ENCODE data around the gene SIX5. TPM values are rescaled to one million over a fixed set of nuclear protein-coding genes. Genes with fewer than 3 reads are reported as not detected.

SIX5 gene
- total and polyA plus RNA-seq, 2 donors from 2014 or later: 15.2 to 19.4 TPM

DNA sequence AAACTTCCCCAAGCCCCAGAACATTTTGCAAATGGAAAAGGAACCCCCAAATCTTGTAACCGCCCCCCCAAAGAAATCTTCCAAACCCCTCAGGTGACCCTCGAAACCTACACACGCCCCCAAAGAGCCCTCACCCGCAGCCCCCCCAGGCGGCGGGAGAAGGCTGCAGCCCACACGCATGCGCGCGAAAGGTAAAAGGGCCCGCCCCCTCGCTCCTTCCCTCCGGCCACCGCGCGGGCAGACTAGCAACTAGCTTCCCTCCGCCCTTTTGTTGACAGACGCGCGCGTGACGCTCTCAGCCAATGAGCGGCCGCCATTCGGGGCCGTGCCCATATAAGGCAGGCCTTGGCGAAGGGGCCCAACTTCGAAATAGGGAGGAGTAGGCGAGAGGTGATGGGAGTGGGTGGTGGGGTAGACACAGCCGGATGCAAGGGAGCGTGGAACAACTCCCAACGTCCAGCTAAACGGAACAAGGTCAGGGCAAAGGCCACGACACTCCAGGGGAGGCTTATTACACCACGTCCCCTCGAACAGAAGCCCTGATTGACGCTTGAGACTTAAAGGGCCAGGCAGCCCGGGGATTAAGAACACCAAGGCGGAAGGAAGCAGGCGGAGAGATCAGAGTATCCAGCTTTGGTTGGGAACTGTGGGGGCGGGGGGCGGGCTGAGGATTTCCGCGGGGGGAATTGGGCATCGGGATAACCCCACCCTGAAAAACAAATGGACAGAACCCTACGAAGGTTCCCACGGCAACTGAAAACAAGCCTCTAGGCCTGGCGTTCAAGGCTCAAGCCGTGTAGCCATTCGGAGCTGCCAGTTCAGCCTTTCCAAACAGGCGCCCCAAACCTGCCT, 51.7 kb downstream of the SIX5 start:
- Histone ChIP-seq H3K9ac (ENCODE audit: low read length in 3 of 3) (peak overlapping the region; percentile 84 to 93 (median 93)), H3K4me3 (ENCODE audit: low read length in 3 of 3) (peak overlapping the region; percentile 84 to 93 (median 88)), H3K4me1 (ENCODE audit: control insufficient read depth in 2 of 3, insufficient read depth in 2 of 3, low read depth in 1 of 3, low read length in 3 of 3) (peaks cover 0 to 9% (median 6%) of the 10 kb centered on the region in 3 donors), H3K36me3 (ENCODE audit: control insufficient read depth in 2 of 3, insufficient read depth in 3 of 3, low read length in 3 of 3) (peaks cover 0 to 2% (median 0%) of the 10 kb centered on the region in 3 donors), H3K27ac (ENCODE audit: low read depth in 2 of 2, low read length in 2 of 2) (peak overlapping the region; percentile 88 to 92), H3K27me3 (ENCODE audit: control insufficient read depth, insufficient read depth, low read length) (no peaks in the 10 kb centered on the region), H3K9me3 (ENCODE audit: control insufficient read depth in 2 of 3, insufficient read depth in 1 of 3, low read length in 3 of 3) (no peaks in the 10 kb centered on the region)
- DNase-seq (peak; percentile 99 to 100 (median 100)), FAIRE-seq (peak; percentile 98)
- intact Hi-C loops (cut with DNase I): no loop called here
- TF ChIP-seq, protein P1, sequence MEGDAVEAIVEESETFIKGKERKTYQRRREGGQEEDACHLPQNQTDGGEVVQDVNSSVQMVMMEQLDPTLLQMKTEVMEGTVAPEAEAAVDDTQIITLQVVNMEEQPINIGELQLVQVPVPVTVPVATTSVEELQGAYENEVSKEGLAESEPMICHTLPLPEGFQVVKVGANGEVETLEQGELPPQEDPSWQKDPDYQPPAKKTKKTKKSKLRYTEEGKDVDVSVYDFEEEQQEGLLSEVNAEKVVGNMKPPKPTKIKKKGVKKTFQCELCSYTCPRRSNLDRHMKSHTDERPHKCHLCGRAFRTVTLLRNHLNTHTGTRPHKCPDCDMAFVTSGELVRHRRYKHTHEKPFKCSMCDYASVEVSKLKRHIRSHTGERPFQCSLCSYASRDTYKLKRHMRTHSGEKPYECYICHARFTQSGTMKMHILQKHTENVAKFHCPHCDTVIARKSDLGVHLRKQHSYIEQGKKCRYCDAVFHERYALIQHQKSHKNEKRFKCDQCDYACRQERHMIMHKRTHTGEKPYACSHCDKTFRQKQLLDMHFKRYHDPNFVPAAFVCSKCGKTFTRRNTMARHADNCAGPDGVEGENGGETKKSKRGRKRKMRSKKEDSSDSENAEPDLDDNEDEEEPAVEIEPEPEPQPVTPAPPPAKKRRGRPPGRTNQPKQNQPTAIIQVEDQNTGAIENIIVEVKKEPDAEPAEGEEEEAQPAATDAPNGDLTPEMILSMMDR (IDR thresholded peaks at IDR 0.05; ENCODE audit: borderline replicate concordance, extremely low read depth, insufficient read depth): no peak

DNA sequence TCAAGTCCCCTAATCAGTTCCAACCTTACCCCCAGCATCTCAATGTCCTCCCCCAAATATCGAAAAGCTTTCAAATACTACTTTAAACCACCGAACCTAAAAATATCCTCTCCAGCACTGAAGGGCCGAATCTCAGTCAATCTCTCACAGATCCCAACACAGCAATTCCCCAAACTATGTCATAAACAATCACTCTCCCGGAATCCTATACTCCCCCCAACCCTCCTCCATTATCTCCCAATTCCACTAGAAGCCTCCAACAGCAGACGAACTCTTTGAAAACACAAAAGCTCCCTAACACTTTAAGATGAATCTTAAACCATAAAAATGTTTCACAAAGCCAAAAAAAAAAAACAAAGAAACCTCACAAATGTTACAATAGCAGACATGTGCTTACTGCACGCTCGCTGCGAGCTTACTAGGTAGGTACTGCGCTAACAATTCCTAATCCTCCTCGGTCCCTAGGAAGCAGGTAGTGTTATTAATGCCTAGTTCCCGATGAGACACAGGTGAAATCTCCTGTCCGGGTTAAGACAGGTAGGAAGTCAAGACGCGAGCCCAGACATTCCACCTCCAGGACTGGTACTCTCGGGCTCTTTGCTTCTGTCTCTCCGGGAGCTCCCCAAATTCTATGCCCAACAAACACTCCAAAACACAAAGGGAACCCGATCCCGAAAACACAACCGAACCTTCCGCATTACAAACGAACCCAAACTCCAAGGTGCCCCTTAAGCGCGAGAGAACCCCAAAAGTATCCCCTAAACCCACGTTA, 52.5 kb downstream of the SIX5 start:
- DNase-seq (peak in 3 of 5 donors; percentile 26 to 66 (median 61)), FAIRE-seq (no peak)

GRCh38 chr19:45715139-45715538, 53.9 kb downstream of the SIX5 start:
- no peak overlapping the region for H3K4me3 ChIP-seq (ENCODE audit: low read length in 3 of 3)
- no peaks in the 10 kb centered on the region for H3K9me3 ChIP-seq (ENCODE audit: control insufficient read depth in 2 of 3, insufficient read depth in 1 of 3, low read length in 3 of 3)
- H3K27ac ChIP-seq (ENCODE audit: low read depth in 2 of 2, low read length in 2 of 2): no peak overlapping the region
- DNase-seq (no peak), FAIRE-seq (no peak)
- peaks cover 0 to 2% (median 0%) of the 10 kb centered on the region in 3 donors for H3K36me3 ChIP-seq (ENCODE audit: control insufficient read depth in 2 of 3, insufficient read depth in 3 of 3, low read length in 3 of 3)
- H3K4me1 ChIP-seq (ENCODE audit: control insufficient read depth in 2 of 3, insufficient read depth in 2 of 3, low read depth in 1 of 3, low read length in 3 of 3): peaks cover 0 to 9% (median 6%) of the 10 kb centered on the region in 3 donors
- H3K9ac ChIP-seq (ENCODE audit: low read length in 3 of 3): no peak overlapping the region
- TF ChIP-seq, protein P1 (IDR thresholded peaks at IDR 0.05; ENCODE audit: borderline replicate concordance, extremely low read depth, insufficient read depth): no peak
- intact Hi-C loops (cut with DNase I): no loop called here
- H3K27me3 ChIP-seq (ENCODE audit: control insufficient read depth, insufficient read depth, low read length): no peaks in the 10 kb centered on the region

More for the DNA sequence above, 52.5 kb downstream of the SIX5 start:
- intact Hi-C loops (cut with DNase I): no loop called here
- H3K36me3 ChIP-seq (ENCODE audit: control insufficient read depth in 2 of 3, insufficient read depth in 3 of 3, low read length in 3 of 3): peaks cover 0 to 2% (median 0%) of the 10 kb centered on the region in 3 donors
- peaks cover 0 to 9% (median 6%) of the 10 kb centered on the region in 3 donors for H3K4me1 ChIP-seq (ENCODE audit: control insufficient read depth in 2 of 3, insufficient read depth in 2 of 3, low read depth in 1 of 3, low read length in 3 of 3)
- peak overlapping the region; percentile 84 to 93 (median 88) for H3K4me3 ChIP-seq (ENCODE audit: low read length in 3 of 3)
- no peaks in the 10 kb centered on the region for H3K27me3 ChIP-seq (ENCODE audit: control insufficient read depth, insufficient read depth, low read length)
- peak overlapping the region; percentile 74 to 93 (median 79) for H3K9ac ChIP-seq (ENCODE audit: low read length in 3 of 3)
- TF ChIP-seq, protein P1 (IDR thresholded peaks at IDR 0.05; ENCODE audit: borderline replicate concordance, extremely low read depth, insufficient read depth): no peak
- peak overlapping the region; percentile 53 to 92 for H3K27ac ChIP-seq (ENCODE audit: low read depth in 2 of 2, low read length in 2 of 2)
- no peaks in the 10 kb centered on the region for H3K9me3 ChIP-seq (ENCODE audit: control insufficient read depth in 2 of 3, insufficient read depth in 1 of 3, low read length in 3 of 3)

Other genes with a start within 250 kb of the SIX5 start
- 19.1 TPM for gene OPA3, start 184.4 kb downstream of the SIX5 start, total RNA-seq
- gene OPA3, start 184.4 kb downstream of the SIX5 start, polyA plus RNA-seq (ENCODE audit: insufficient read depth, low read depth, low replicate concordance): 8.1 TPM
- 9.7 TPM for gene GPR4, start 167.0 kb downstream of the SIX5 start, total RNA-seq
- 6.8 TPM for gene GPR4, start 167.0 kb downstream of the SIX5 start, polyA plus RNA-seq (ENCODE audit: insufficient read depth, low read depth, low replicate concordance)
- gene EML2, start 129.9 kb downstream of the SIX5 start, total RNA-seq: 93.8 TPM
- gene EML2, start 129.9 kb downstream of the SIX5 start, polyA plus RNA-seq (ENCODE audit: insufficient read depth, low read depth, low replicate concordance): 36.6 TPM
- 3.3 TPM for gene GIPR, start 101.0 kb downstream of the SIX5 start, total RNA-seq
- 0.65 TPM for gene GIPR, start 101.0 kb downstream of the SIX5 start, polyA plus RNA-seq (ENCODE audit: insufficient read depth, low read depth, low replicate concordance)
- 252 TPM for gene SNRPD2, start 77.3 kb downstream of the SIX5 start, total RNA-seq
- gene SNRPD2, start 77.3 kb downstream of the SIX5 start, polyA plus RNA-seq (ENCODE audit: insufficient read depth, low read depth, low replicate concordance): 358 TPM
- gene QPCTL, start 76.6 kb downstream of the SIX5 start, total RNA-seq: 8.0 TPM
- 6.8 TPM for gene QPCTL, start 76.6 kb downstream of the SIX5 start, polyA plus RNA-seq (ENCODE audit: insufficient read depth, low read depth, low replicate concordance)
- gene FBXO46, start 38.4 kb downstream of the SIX5 start, total RNA-seq: 16.6 TPM
- 6.5 TPM for gene FBXO46, start 38.4 kb downstream of the SIX5 start, polyA plus RNA-seq (ENCODE audit: insufficient read depth, low read depth, low replicate concordance)
- not detected for gene MEIOSIN, start 35.8 kb downstream of the SIX5 start, total RNA-seq
- gene MEIOSIN, start 35.8 kb downstream of the SIX5 start, polyA plus RNA-seq (ENCODE audit: insufficient read depth, low read depth, low replicate concordance): not detected
- gene DMPK, start 13.2 kb upstream of the SIX5 start, total RNA-seq: 63.0 TPM
- gene DMPK, start 13.2 kb upstream of the SIX5 start, polyA plus RNA-seq (ENCODE audit: insufficient read depth, low read depth, low replicate concordance): 31.3 TPM
- gene DMWD, start 23.6 kb upstream of the SIX5 start, total RNA-seq: 60.9 TPM
- 22.2 TPM for gene DMWD, start 23.6 kb upstream of the SIX5 start, polyA plus RNA-seq (ENCODE audit: insufficient read depth, low read depth, low replicate concordance)
- 0.13 TPM for gene RSPH6A, start 46.1 kb upstream of the SIX5 start, total RNA-seq
- gene RSPH6A, start 46.1 kb upstream of the SIX5 start, polyA plus RNA-seq (ENCODE audit: insufficient read depth, low read depth, low replicate concordance): not detected
- gene SYMPK, start 93.9 kb upstream of the SIX5 start, total RNA-seq: 77.4 TPM
- 61.5 TPM for gene SYMPK, start 93.9 kb upstream of the SIX5 start, polyA plus RNA-seq (ENCODE audit: insufficient read depth, low read depth, low replicate concordance)
- 3.7 TPM for gene FOXA3, start 95.1 kb upstream of the SIX5 start, total RNA-seq
- gene FOXA3, start 95.1 kb upstream of the SIX5 start, polyA plus RNA-seq (ENCODE audit: insufficient read depth, low read depth, low replicate concordance): 1.8 TPM
- 23.2 TPM for gene IRF2BP1, start 116.9 kb upstream of the SIX5 start, total RNA-seq
- gene IRF2BP1, start 116.9 kb upstream of the SIX5 start, polyA plus RNA-seq (ENCODE audit: insufficient read depth, low read depth, low replicate concordance): 18.2 TPM
- 6.7 TPM for gene MYPOP, start 133.4 kb upstream of the SIX5 start, total RNA-seq
- 11.7 TPM for gene MYPOP, start 133.4 kb upstream of the SIX5 start, polyA plus RNA-seq (ENCODE audit: insufficient read depth, low read depth, low replicate concordance)
- gene NANOS2, start 145.5 kb upstream of the SIX5 start, total RNA-seq: not detected
- gene NANOS2, start 145.5 kb upstream of the SIX5 start, polyA plus RNA-seq (ENCODE audit: insufficient read depth, low read depth, low replicate concordance): not detected
- 8.5 TPM for gene NOVA2, start 204.6 kb upstream of the SIX5 start, total RNA-seq
- 0.95 TPM for gene NOVA2, start 204.6 kb upstream of the SIX5 start, polyA plus RNA-seq (ENCODE audit: insufficient read depth, low read depth, low replicate concordance)
- gene CCDC61, start 226.2 kb upstream of the SIX5 start, total RNA-seq: 22.2 TPM
- gene CCDC61, start 226.2 kb upstream of the SIX5 start, polyA plus RNA-seq (ENCODE audit: insufficient read depth, low read depth, low replicate concordance): 17.8 TPM